HG02885 (cell line): ENCODE results near the gene ZNF98.

Experiments
- ATAC-seq: cut with Tn5 transposase; IDR thresholded peaks from one replicate; pipeline ENCODE4 v1.9.1; 2021; ENCODE audit warnings: mild to moderate bottlenecking; ENCODE audit not compliant: unreplicated experiment, poor library complexity

The ZNF98 gene

DNA sequence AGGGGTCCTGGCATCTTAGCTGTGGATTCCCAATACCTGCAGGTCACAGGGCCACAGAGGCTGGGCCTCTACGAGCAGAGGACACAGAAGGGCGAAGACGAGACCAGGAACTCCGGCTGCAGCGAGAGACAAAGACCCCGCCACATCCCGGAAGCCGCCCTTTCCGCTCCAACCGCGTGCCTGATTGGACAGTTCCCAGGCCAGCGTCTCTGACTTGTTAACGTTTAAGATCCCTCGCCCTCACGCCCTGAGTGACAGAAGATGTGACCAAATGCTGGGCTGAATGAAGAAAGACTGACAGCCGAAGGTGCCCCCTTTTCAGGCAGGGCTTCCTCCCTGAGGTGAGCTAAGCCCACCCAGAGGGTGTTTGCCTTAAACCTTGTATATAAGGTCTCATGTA lies at the start of gene ZNF98:
Gene ZNF98 (minus strand): TSS at position 136 of the 400 bp plus-strand sequence. CDS start 122 bp downstream, at position 14.
- no peak for ATAC-seq

DNA sequence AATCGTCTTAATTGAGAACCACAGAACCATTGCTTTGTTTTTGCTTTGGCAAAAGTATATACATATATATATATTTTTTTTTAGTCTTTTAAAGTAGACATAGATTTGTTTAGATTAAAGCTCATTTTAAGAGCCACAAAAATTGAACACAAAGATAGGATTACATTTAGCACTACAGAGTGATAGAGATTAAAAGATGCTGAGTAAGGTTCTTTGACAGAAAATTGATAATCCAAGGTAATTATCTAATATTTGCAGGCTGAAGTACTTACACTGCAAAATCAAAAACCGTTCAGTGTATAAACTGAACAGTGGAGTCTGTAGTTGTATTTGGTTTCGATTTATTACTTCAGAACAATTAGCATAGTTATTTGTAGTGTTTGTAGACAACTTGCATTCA lies 24.5 kb upstream of the ZNF98 start:
- ATAC-seq, result no peak

DNA sequence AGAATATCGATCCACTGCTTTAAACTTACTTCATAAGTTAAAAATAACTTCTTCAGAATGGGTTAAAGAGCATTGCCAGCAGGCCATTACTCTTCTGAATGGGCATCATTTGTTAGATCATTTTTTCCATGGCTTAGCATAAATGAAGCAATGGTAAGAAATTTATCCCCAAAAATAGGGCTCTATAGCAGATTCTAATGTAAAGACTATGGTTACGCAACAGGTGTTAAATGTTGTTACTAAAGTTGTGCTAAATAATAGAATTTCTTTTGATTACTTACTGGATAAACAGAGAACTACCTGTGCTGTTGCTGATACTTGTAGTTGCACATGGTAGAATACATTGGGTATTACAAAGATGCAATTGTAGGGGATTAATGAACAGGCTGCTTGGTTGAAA lies 15.9 kb upstream of the ZNF98 start:
- ATAC-seq, result no peak

DNA sequence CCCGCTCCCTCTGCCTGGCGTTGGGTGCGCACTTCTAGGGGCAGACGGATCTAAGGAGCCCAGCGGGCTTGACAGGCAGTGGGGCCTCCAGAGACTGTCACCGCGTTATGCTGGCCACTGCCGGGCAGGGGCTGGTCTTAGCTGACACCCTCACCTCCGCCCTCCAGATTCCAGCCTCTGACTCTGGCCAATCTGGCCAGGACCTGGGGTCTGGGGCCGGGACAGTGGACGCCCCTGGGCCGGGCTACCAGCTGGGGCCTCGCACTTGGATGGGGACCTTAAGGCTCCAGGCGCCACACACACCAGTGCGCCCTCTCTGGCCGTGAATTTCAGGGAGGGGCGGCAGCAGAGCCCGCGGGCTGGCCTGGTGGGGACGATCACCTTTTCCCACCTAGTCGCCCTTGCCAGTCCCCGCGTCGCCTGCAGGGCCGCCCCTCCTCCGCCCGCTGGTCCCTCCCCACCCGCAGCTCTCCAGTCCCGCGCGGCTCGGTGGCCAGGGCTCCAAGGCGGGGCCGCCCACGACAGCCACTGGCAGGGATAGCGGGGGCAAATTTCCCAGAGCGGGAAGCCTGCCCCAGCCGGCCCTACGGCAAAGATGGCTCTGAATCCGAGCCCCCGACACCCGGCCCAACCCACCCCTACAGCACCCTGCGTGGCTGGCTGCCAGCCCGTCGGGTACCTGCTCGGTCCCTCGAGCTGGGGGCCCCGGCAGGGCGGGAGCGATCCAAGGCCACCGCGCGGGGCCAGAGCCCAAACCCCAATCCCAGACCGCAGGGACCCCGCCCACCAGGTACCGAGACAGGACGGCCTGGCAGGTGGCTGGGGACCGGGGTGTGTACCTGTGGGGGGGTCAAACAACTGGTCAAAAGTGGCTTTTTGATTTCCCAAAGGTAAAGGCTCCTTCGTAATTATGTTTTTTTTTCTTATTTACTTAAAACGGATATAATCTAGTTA lies 6.1 kb upstream of the ZNF98 start:
- no peak for ATAC-seq

DNA sequence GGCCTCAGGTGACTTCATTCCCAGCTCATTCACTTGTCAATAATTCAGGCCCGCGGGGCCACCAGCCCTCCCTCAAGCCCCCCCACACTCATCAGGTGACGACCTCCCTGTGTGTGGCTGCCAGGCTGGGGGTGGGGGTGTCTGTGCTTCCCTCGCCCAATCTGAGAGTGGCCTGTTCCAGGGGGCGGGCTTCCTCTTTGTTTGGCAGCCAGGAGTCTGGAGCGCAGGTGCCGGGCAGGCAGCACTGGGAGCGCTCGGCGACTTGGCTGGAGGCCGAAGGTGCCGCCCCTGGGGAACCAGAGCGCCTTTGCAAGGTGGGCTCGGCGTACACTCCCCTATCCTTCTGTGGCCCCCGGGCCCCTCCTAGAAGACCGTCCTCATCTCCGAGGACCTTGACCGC lies 5.4 kb upstream of the ZNF98 start:
- no peak for ATAC-seq

DNA sequence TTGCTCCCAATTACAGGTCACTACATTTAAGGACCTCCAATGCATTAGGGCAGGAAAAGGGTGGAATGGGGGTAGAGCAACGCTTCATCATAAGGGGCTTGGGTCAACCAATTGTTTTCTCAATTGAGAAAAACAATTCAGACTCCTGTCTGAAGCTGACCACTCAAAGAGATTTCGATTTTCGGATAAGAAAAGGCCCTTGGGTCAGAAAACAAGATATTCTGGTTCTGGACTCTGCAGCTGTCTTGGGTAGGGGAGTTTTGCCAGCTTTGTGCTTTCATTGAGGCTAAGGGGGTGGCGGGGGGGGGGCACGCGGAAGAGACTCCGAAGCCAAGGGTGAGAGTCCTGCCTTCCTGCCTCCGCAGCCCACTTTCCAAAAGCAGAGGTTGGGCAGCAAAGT lies 4.8 kb upstream of the ZNF98 start:
- ATAC-seq, result no peak

GRCh38 chr19:22421797-22422196 lies 349 bp downstream of the ZNF98 start:
- ATAC-seq, result no peak

- no peak for ATAC-seq
Observed at GRCh38 chr19:22354665-22355064, 67.5 kb downstream of the ZNF98 start.
